GM19328 (cell line): ENCODE data around the gene SIK3.
A peak's percentile ranks its signal among the peaks of the same experiment; 100 is the strongest.

Experiments
- ATAC-seq: cut with Tn5 transposase; IDR thresholded peaks from one replicate; pipeline ENCODE4 v1.9.1; 2021; ENCODE audit warnings: mild to moderate bottlenecking, moderate library complexity; ENCODE audit not compliant: unreplicated experiment

Gene SIK3

DNA sequence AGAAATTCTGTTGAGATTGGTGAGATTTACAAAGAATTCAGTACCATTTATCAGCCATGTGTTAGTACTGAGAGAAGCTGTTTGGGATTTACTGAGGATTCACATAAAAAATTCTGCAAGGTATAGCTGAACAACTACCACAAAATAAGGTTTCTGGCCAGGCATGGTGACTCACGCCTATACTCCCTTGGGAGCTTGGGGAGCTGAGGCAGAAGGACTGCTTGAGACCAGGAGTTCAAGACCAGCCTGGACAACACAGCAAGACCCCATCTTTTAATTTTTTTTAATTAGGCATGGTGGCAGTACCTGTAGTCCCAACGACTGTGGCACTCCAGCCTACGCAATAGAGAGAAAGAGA, 86.7 kb downstream of the SIK3 start:
- no peak for ATAC-seq

DNA sequence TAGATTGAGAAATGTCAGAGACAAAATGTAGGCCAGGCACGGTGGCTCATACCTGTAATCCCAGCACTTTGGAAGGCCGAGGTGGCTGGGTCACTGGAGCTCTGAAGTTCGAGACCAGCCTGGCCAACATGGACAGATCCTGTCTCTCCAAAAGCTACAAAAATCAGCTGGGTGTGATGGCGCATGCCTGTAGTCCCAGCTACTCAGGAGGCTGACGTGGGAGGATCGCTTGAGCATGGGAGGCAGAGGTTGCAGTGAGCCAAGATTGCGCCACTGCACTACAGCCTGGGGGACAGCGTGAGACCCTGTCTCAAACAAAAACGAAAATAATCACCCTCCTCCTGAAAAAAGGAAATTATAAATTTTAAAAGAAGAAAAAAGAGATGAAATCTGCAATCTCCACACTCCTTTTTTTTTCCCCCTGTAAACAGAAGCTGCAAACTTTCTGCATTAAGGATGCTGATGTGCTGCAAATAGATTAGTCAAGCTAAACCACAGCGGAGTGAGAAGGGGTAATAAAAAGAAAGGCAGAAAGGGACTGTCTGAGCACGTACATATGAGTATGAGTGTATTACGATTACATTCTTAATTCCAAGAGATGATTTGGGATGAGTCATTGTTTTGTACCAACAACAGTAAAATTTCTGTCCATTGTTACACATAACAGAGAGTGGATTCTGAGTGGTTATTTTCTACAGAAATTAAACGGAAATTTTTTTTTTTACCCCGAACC, 87.3 kb downstream of the SIK3 start:
- no peak for ATAC-seq

- ATAC-seq: no peak
Observed at GRCh38 chr11:117009905-117010605, 88.2 kb downstream of the SIK3 start.

GRCh38 chr11:117005758-117006157, 92.5 kb downstream of the SIK3 start:
- ATAC-seq: no peak

DNA sequence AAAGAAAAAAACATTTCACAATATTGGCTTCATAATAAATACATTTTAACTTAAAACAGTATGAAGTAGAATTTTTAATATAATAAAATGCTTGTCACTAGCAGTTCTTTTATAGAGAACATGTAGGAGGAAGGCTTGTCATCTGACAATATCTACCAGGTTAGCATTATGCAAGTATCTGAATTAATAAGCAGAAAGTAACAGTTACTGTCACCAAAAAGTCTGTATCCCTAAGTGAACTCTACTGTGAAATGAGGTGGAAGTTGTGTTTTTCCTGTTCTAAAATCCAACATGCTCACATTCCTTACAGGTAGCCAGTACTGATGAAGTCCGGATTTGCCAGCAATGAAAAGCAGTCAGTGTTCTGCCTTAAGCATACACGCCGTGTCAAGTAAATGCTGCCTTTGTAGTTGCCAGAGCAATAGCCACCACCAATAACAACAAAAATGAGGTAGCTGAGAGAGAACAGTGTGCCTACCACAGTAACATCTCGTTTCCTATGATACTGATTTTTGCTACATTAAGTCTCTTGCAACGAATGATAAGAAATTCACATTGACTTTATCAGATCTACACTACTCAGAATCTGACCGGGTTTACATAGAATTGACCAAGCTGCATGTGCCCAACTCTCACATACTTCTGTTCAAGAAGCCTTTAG, 95.5 kb downstream of the SIK3 start:
- no peak for ATAC-seq

- no peak for ATAC-seq
Observed at GRCh38 chr11:117000014-117000737, 98.1 kb downstream of the SIK3 start.

- no peak for ATAC-seq
Observed at GRCh38 chr11:116997071-116997470, 101.2 kb downstream of the SIK3 start.

DNA sequence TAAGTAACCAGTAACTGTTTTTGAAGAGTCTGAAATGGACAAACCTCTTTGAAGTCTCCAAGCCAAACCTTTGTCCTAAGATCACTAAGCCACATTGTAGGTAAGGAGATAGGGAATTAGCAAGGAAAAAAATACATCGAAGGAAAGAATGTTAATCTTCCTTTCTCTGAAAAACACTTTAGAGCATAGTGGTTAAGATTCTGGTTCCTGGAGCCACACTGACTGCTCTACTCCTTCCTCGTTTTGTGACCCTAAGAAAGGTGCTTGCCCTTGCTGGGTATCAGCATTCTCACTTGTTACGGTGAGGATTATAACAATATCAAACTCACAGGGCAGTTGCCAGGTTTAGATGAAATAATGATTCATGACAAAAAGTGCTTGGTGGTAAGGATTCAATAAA, 104.0 kb downstream of the SIK3 start:
- no peak for ATAC-seq

GRCh38 chr11:116993599-116993998, 104.6 kb downstream of the SIK3 start:
- ATAC-seq: no peak

DNA sequence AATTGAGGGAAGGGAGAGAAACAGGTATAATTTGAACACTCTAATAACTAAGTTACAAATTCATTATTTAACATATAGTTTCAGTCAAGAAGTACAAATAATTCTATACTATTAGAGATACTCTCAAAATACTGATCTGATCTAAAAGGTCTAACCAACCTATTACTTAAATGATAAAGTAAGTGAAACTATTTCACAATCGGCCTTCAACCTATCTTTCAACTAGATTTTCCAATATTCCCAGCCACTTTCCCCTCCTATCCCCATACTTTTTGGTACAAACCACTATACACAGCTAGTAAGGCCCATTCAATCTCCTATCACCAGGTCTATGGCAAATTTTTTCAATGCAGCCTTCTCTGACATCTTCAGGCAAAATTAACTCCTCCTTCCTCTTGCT, 106.7 kb downstream of the SIK3 start:
- ATAC-seq: no peak

- no peak for ATAC-seq
Observed at GRCh38 chr11:116990811-116991210, 107.4 kb downstream of the SIK3 start.

DNA sequence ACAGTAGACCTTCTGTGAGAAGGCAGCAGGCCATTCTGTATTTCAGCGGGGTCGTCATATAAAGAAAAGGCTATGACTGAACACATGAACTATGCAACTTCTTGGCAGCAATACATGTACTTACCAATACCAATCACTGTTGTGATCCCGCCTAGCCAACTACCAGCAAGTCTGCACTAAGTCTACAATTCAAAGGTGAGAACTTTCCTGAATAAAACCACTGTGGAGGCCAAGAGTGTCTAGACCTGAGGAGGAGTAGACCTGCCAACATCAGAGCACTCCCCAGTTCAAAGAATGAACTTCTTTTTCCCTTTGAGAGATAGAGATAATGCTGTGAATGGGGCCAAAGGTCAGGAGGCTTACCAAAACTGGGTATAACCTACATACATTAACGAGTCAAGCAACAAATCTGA, 108.2 kb downstream of the SIK3 start:
- ATAC-seq: no peak

DNA sequence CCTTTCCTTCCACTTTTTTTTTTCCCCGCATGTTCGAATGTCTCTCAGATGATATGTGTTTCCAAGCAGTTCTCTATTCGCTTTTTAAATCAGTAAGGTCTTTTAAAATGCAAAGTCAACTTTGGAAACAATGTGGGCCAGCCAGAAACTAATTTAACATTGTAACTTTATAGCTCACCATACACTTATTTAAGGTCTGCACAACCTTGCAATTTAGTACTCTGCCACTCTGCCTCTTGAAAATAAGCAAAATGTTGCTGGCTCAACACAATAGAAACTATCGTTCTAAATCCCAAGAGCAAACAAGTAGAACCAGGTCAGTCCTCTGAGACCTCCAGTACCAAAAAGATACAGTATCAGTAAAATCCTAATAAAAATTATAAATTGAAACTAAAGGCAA, 109.0 kb downstream of the SIK3 start:
- no peak for ATAC-seq

DNA sequence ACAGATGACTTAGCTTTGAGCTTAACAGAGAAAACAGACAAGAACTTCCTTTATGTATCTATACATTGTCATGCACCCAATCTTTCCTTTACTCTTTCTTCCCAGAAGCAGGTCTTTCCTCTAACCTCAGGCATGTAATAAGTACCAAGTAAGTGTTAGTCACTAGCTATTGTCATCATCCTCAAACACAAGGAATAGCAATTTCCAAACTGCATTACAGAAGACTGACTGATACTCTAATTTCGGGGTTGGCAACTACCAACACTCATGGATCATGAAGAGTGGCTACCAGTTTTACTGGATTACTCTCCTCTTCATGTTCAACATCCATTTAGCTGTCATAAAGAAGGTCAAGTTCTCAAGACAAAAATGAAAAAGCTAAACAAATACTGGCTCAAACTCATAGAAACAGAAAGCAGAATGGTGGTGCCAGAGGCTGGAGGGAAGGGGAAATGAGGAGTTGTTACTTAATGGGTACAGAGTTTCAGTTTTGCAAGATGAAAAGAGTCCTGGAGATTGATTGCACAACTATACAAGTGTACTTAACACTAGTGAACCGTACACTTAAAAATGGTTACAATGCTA, 111.6 kb downstream of the SIK3 start:
- no peak for ATAC-seq

DNA sequence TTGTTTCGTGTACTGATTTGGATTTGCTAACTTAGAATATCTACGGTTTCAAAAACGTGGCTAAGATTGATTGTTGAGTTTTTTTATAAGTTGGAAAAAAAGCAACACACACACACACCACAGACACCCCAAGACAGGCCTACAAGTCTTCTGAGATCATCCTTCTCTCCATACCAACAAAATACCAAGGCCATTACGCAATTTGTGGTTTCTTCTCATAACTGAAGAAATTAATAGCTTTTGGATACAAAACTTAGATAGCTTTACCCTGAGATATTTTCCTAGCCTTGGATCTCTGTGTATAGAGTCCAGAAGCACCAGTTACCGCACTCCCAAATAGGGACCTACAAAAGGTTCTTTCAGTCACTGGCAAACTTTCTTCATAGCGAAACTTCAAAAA, 113.6 kb downstream of the SIK3 start:
- ATAC-seq: no peak

GRCh38 chr11:116984186-116984585, 114.0 kb downstream of the SIK3 start:
- no peak for ATAC-seq

DNA sequence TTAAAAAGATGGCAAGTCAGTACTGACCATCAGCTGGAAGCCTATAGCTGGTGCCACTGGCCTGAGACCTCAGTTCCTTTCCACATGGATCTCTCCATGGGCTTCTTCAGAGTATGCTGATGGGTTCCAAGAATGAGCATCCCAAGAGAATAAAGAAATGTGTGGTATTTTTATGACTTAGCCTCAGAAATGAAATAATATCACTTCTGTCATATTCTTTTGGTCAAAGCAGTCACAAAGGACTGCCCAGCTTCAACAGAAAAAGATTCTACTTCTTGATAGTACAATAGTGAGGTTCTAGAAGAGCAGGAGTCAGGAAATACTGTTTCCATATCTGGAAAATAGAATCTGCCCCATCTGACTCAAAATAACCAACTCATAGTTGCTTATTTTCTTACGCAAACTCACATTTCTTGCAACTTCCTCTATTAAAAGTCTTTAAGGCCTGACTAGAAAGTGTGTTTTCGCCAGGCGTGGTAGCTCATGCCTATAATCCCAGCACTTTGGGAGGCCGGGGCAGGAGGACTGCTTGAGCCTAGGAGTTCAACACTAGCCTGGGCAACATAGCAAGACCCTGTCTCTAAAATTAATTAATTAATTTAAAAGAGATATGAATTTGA, 116.9 kb downstream of the SIK3 start:
- no peak for ATAC-seq

DNA sequence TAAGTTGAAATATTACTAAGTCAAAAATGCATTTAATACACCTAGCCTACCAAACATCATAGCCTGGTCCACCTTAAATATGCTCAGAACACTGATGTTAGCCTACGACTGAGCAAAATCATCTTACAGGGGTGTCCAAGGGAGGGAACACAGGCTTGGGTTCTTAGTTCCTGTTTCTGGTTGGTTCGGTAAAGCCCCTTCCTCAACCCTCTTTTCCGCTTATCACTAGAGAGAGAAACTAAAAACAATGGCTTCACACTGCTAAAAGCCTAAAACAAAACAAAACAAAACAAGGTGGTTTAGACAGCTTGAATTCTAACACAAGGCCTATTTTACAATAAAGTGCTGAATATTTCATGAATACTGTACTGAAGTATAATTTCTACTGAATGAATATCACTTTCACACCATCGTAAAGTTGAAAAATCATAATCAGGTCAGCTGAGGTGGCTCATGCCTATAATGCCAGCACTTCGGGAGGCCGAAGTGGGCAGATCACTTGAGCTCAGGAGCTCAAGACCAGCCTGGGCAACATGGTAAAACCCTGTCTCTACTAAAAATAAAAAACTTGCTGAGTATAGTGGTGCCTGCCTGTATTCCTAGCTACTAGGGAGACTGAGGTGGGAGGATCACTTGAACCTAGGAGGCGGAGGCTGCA, 118.0 kb downstream of the SIK3 start:
- ATAC-seq: peak; percentile 70

GRCh38 chr11:116976941-116977570, 121.2 kb downstream of the SIK3 start:
- ATAC-seq: no peak

DNA sequence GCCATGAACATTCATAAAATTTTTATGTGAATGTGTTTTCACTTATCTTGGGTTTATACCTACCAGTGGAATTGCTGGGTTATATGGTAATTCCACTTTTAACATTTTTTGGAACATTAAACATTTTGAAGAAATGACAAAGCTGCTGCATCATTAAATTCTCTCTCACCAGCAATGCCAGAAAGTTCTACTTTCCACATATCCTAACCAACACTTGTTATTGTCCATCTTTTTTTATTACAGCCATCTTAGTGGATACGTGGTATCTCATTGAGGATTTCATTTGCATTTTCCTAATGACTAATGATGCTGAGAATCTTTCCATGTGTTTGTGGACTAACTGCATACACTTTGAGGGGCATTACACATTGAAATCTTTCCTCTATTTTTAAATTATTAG, 122.6 kb downstream of the SIK3 start:
- ATAC-seq: no peak
